Central memory CD8-positive, alpha-beta T cell (primary cell): ENCODE measurements around the gene CENPQ.
A peak's percentile ranks its signal among the peaks of the same experiment; 100 is the strongest.

ENCODE experiments used
- ATAC-seq: fragments of 150-1000 bp; cut with Tn5 transposase; replicated peaks from 2 replicates; pipeline ENCODE4 v1.10.0; 2022; ENCODE audit warnings: mild to moderate bottlenecking, moderate FRiP score, moderate number of reproducible peaks; ENCODE audit not compliant: poor library complexity, severe bottlenecking; ENCODE audit errors: extremely low read depth
- DNase-seq, 2 donors: peaks; one replicate each; pipeline ENCODE4 v3.0.0; 2021; ENCODE audit warnings: low spot score in 2 of 2
- H3K27ac Mint-ChIP-seq: one replicate; pipeline ENCODE4 v1.8.0; 2022; ENCODE audit warnings: low read depth, mild to moderate bottlenecking, moderate library complexity, mixed read lengths
- H3K27me3 Mint-ChIP-seq: one replicate; pipeline ENCODE4 v1.8.0; 2022; ENCODE audit warnings: mixed read lengths
- H3K36me3 Mint-ChIP-seq: one replicate; pipeline ENCODE4 v1.8.0; 2022; ENCODE audit warnings: mild to moderate bottlenecking, moderate library complexity, mixed read lengths; ENCODE audit not compliant: insufficient read depth
- H3K4me1 Mint-ChIP-seq: one replicate; pipeline ENCODE4 v1.8.0; 2022; ENCODE audit warnings: mixed read lengths
- H3K4me3 Mint-ChIP-seq: one replicate; pipeline ENCODE4 v1.8.0; 2022; ENCODE audit warnings: mild to moderate bottlenecking, moderate library complexity, mixed read lengths
- H3K9me3 Mint-ChIP-seq: one replicate; pipeline ENCODE4 v1.8.0; 2022; ENCODE audit warnings: mixed read lengths

CENPQ gene, protein sequence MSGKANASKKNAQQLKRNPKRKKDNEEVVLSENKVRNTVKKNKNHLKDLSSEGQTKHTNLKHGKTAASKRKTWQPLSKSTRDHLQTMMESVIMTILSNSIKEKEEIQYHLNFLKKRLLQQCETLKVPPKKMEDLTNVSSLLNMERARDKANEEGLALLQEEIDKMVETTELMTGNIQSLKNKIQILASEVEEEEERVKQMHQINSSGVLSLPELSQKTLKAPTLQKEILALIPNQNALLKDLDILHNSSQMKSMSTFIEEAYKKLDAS

GRCh38 chr6:49462927-49463611 lies at the start of gene CENPQ, which contains the start of gene MMUT:
Gene CENPQ (plus strand): TSS chr6:49463370. CDS start chr6:49470177, 6,807 bp downstream.
Gene MMUT (minus strand): TSS chr6:49463253. CDS start chr6:49459466, 3,787 bp downstream.
- H3K36me3 Mint-ChIP-seq = peaks cover 16% of the 10 kb centered on the region
- H3K9me3 Mint-ChIP-seq = no peaks in the 10 kb centered on the region
- H3K4me3 Mint-ChIP-seq = peak within 1 kb of the TSS; percentile 90
- no peaks in the 10 kb centered on the region for H3K27me3 Mint-ChIP-seq
- ATAC-seq (peak; percentile 96), DNase-seq (peak; percentile 79 to 94)
- peaks cover 45% of the 10 kb centered on the region for H3K4me1 Mint-ChIP-seq
- H3K27ac Mint-ChIP-seq = peak within 1 kb of the TSS; percentile 95

DNA sequence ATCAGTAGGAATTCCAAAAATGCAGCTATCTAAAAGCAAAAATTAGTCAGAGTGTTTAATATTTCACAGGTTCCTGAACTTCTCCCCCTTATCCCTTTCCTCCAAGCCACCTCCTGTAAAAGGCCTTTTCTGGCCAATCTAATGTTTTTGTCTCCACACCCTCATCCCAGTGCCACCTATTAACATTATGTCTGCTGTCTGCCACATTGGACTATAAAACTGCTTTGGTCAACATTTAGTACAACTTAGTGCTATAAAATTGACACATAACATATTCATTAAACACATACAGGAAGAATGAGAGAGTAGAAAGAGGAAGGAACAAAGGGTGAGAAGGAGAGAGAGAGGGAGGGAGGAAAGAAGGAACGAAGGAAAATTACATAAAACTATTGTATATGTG lies 47.8 kb upstream of the CENPQ start:
- H3K4me3 Mint-ChIP-seq = no peak overlapping the region
- no peaks in the 10 kb centered on the region for H3K4me1 Mint-ChIP-seq
- DNase-seq = no peak

DNA sequence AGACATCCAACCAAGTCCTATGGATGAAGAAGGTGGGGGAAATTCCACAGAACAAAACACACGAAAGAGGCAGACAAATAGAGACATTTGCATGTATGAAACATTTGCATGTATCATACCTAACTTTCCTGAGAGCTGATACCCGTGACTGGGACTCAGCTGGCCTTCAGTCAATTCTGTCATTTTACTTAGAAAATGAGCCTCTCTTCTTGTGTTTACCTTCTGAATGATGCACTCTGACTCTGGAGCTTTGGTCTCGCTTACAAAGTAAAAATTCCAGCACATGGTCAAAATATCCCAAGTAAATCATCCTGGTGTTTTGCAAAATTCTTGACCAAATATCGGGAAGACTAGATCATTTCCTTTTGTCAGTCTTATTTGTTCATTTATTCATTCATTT lies 47.0 kb upstream of the CENPQ start:
- DNase-seq = no peak
- no peak for ATAC-seq
- H3K27me3 Mint-ChIP-seq = peaks cover 6% of the 10 kb centered on the region
- H3K27ac Mint-ChIP-seq = no peak overlapping the region
- H3K4me3 Mint-ChIP-seq = no peak overlapping the region
- H3K4me1 Mint-ChIP-seq = no peaks in the 10 kb centered on the region
- no peaks in the 10 kb centered on the region for H3K9me3 Mint-ChIP-seq
- H3K36me3 Mint-ChIP-seq = no peaks in the 10 kb centered on the region

More for the DNA sequence above, 47.8 kb upstream of the CENPQ start:
- H3K9me3 Mint-ChIP-seq = no peaks in the 10 kb centered on the region
- peaks cover 6% of the 10 kb centered on the region for H3K27me3 Mint-ChIP-seq
- no peaks in the 10 kb centered on the region for H3K36me3 Mint-ChIP-seq
- ATAC-seq = no peak
- H3K27ac Mint-ChIP-seq = no peak overlapping the region

GRCh38 chr6:49423817-49424216 lies 39.4 kb upstream of the CENPQ start:
- DNase-seq (no peak), ATAC-seq (no peak)
- H3K9me3 Mint-ChIP-seq = no peaks in the 10 kb centered on the region
- no peaks in the 10 kb centered on the region for H3K4me1 Mint-ChIP-seq
- no peak overlapping the region for H3K4me3 Mint-ChIP-seq
- no peaks in the 10 kb centered on the region for H3K27me3 Mint-ChIP-seq
- H3K27ac Mint-ChIP-seq = no peak overlapping the region
- peaks cover 4% of the 10 kb centered on the region for H3K36me3 Mint-ChIP-seq

GRCh38 chr6:49430187-49430586 lies 33.0 kb upstream of the CENPQ start:
- Mint-ChIP-seq H3K4me1 (no peaks in the 10 kb centered on the region), H3K27me3 (no peaks in the 10 kb centered on the region), H3K36me3 (peaks cover 20% of the 10 kb centered on the region), H3K9me3 (no peaks in the 10 kb centered on the region), H3K4me3 (no peak overlapping the region), H3K27ac (no peak overlapping the region)
- ATAC-seq = no peak
- DNase-seq = no peak

DNA sequence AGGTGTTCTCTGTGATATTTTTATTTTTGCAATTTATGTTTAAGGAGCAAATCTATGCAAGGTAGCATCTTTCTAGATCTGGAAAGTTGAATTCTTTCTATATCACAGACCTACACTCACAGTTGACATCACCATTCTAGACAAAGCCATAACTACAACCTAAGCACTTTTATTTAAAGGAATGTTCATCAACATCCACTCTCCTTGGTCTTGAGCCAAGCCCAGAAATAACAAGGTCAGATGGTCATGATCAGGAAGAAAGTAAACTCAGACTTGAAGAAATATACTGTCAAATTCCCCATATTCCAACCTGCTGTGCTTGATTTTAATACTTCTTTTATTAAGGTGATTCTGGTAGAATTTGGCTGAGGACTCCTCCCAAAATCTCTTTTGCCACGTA lies 32.3 kb upstream of the CENPQ start:
- no peaks in the 10 kb centered on the region for H3K27me3 Mint-ChIP-seq
- H3K36me3 Mint-ChIP-seq = peaks cover 23% of the 10 kb centered on the region
- ATAC-seq (no peak), DNase-seq (no peak)
- H3K4me1 Mint-ChIP-seq = no peaks in the 10 kb centered on the region
- no peaks in the 10 kb centered on the region for H3K9me3 Mint-ChIP-seq
- no peak overlapping the region for H3K4me3 Mint-ChIP-seq
- no peak overlapping the region for H3K27ac Mint-ChIP-seq

- peak overlapping the region; percentile 70 for H3K27ac Mint-ChIP-seq
- no peaks in the 10 kb centered on the region for H3K4me1 Mint-ChIP-seq
- peaks cover 28% of the 10 kb centered on the region for H3K36me3 Mint-ChIP-seq
Observed at GRCh38 chr6:49453221-49453620, 9.9 kb upstream of the CENPQ start.

GRCh38 chr6:49454787-49455709 lies 8.1 kb upstream of the CENPQ start:
- no peak overlapping the region for H3K27ac Mint-ChIP-seq
- ATAC-seq (no peak), DNase-seq (no peak)
- H3K4me1 Mint-ChIP-seq = no peaks in the 10 kb centered on the region
- peaks cover 19% of the 10 kb centered on the region for H3K36me3 Mint-ChIP-seq
- H3K4me3 Mint-ChIP-seq = no peak overlapping the region
- H3K9me3 Mint-ChIP-seq = no peaks in the 10 kb centered on the region
- H3K27me3 Mint-ChIP-seq = no peaks in the 10 kb centered on the region

More at GRCh38 chr6:49453221-49453620, 9.9 kb upstream of the CENPQ start:
- H3K27me3 Mint-ChIP-seq = no peaks in the 10 kb centered on the region
- no peak for ATAC-seq
- no peaks in the 10 kb centered on the region for H3K9me3 Mint-ChIP-seq
- DNase-seq = no peak
- H3K4me3 Mint-ChIP-seq = no peak overlapping the region

GRCh38 chr6:49457771-49458170 lies 5.4 kb upstream of the CENPQ start:
- ATAC-seq (no peak), DNase-seq (no peak)
- H3K4me1 Mint-ChIP-seq = peaks cover 21% of the 10 kb centered on the region
- no peak overlapping the region for H3K27ac Mint-ChIP-seq
- no peaks in the 10 kb centered on the region for H3K27me3 Mint-ChIP-seq
- H3K36me3 Mint-ChIP-seq = peaks cover 16% of the 10 kb centered on the region
- no peak overlapping the region for H3K4me3 Mint-ChIP-seq
- no peaks in the 10 kb centered on the region for H3K9me3 Mint-ChIP-seq

GRCh38 chr6:49462071-49462470 lies 1.1 kb upstream of the CENPQ start:
- peak overlapping the region; percentile 95 for H3K27ac Mint-ChIP-seq
- H3K9me3 Mint-ChIP-seq = no peaks in the 10 kb centered on the region
- H3K27me3 Mint-ChIP-seq = no peaks in the 10 kb centered on the region
- no peak for DNase-seq
- H3K4me1 Mint-ChIP-seq = peaks cover 45% of the 10 kb centered on the region
- no peak for ATAC-seq
- H3K36me3 Mint-ChIP-seq = peaks cover 18% of the 10 kb centered on the region
- peak overlapping the region; percentile 90 for H3K4me3 Mint-ChIP-seq

DNA sequence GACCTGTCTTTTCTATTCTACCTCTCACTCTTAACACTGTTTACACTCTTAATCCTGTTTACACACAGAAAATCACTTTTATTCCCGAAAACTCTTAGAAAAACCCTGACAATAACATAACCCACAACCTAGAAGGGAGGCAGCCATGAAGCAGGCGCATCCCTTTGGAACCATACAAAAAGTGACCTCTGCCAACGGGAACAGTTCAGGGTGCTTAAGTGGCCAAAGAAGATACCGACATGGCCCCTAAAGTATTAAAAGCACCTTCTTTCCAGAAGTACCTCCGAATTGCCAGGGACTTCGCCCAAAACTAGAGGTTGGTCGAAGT lies 607 bp upstream of the CENPQ start:
- DNase-seq (no peak), ATAC-seq (no peak)
- Mint-ChIP-seq H3K4me1 (peaks cover 45% of the 10 kb centered on the region), H3K36me3 (peaks cover 16% of the 10 kb centered on the region), H3K27ac (peak overlapping the region; percentile 95), H3K9me3 (no peaks in the 10 kb centered on the region), H3K27me3 (no peaks in the 10 kb centered on the region), H3K4me3 (peak overlapping the region; percentile 90)

- Mint-ChIP-seq H3K9me3 (no peaks in the 10 kb centered on the region), H3K4me1 (peaks cover 45% of the 10 kb centered on the region), H3K27me3 (no peaks in the 10 kb centered on the region), H3K27ac (peak overlapping the region; percentile 95), H3K4me3 (peak overlapping the region; percentile 90), H3K36me3 (peaks cover 17% of the 10 kb centered on the region)
- ATAC-seq (peak; percentile 5), DNase-seq (no peak)
Observed at GRCh38 chr6:49463612-49463967, 420 bp downstream of the CENPQ start.
